Activated naive CD8-positive, alpha-beta T cell treated with anti-CD3 and anti-CD28 coated beads for 36 hours (primary cell): ENCODE data around the gene PTPRE. TPM values are rescaled to one million over a fixed set of nuclear protein-coding genes. Genes with fewer than 3 reads are reported as not detected.

ENCODE experiments used
- DNase-seq: peaks from one replicate; pipeline ENCODE4 v3.0.0; 2021
- H3K27ac Mint-ChIP-seq: one replicate; pipeline ENCODE4 v1.8.0; 2022; ENCODE audit warnings: mild to moderate bottlenecking, moderate library complexity, mixed read lengths
- H3K27me3 Mint-ChIP-seq: one replicate; pipeline ENCODE4 v1.8.0; 2022; ENCODE audit warnings: mild to moderate bottlenecking, mixed read lengths
- H3K36me3 Mint-ChIP-seq: one replicate; pipeline ENCODE4 v1.8.0; 2021; ENCODE audit warnings: mild to moderate bottlenecking, mixed read lengths
- H3K4me1 Mint-ChIP-seq: one replicate; pipeline ENCODE4 v1.8.0; 2021; ENCODE audit warnings: mixed read lengths
- H3K4me3 Mint-ChIP-seq: one replicate; pipeline ENCODE4 v1.8.0; 2022; ENCODE audit warnings: mild to moderate bottlenecking, moderate library complexity, mixed read lengths
- H3K9me3 Mint-ChIP-seq: one replicate; pipeline ENCODE4 v1.8.0; 2022; ENCODE audit warnings: mixed read lengths
- total RNA-seq, 2 experiments: library from RNA; stranded (reverse); gene quantifications; one replicate each; pipeline ENCODE4 v1.2.3, GENCODE V29; 2021

The PTPRE gene
- total RNA-seq, 2 experiments from 2014 or later = 21.9 to 26.7 TPM

GRCh38 chr10:127922675-127923366 lies 15.9 kb downstream of the PTPRE start:
- DNase-seq = no peak
- no peak overlapping the region for H3K27ac Mint-ChIP-seq
- peaks cover 9% of the 10 kb centered on the region for H3K4me1 Mint-ChIP-seq
- no peaks in the 10 kb centered on the region for H3K9me3 Mint-ChIP-seq
- no peak overlapping the region for H3K4me3 Mint-ChIP-seq
- no peaks in the 10 kb centered on the region for H3K36me3 Mint-ChIP-seq
- no peaks in the 10 kb centered on the region for H3K27me3 Mint-ChIP-seq

DNA sequence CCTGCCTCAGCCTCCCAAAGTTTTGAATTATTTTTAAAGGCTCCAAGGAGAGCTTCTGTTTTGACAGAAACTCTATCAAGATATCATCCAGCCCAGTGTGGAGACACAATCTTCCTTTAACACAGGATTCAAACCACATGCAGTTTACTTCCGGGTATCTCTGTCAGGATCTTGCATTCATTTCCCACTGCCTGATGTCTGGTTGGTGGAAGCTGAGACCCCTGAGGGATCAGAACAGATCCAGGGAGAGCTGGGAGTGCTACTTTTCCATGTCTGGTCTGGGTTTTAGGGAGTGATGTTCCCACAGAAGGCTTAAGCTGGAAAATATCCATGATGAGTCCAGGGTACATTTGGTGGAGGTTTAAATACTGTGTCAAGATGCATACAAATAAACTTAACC lies 16.7 kb downstream of the PTPRE start:
- no peak for DNase-seq
- Mint-ChIP-seq H3K4me1 (peaks cover 9% of the 10 kb centered on the region), H3K27ac (no peak overlapping the region), H3K4me3 (no peak overlapping the region), H3K9me3 (no peaks in the 10 kb centered on the region), H3K27me3 (no peaks in the 10 kb centered on the region), H3K36me3 (no peaks in the 10 kb centered on the region)

DNA sequence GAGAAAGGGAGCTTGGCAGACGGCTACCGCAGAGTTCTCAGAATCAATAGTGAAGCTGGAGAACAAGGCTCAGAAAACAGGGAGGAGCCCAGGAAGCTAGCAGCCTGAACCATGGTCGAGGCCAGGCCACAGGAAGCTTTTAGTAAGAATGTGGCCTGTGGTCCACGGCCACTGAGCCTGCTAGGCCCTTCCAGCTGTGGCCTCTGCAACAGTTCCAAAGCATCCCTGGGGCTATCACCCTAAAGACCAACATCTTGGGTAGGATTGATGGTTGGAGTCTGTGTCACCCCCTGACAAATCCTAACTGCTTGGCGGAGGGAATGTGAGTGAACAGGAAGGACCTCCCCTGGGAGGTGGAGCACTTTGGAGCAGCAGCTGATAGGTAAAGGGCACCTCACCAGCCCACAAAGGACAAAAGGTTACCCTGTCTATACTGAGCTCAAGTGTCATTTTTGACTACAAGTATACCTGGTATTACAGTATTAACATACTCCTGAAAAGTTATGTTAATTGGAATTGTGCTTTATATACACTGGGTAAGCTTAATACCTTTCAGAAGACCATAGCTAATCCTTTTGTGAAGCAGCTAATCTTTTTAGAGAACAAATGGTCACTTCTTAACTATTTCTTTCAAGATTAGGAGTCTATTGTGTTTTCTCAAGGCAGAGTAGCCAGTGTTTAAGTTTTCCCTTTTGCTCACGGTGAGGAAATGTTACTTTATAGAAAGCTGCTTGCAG lies 18.7 kb downstream of the PTPRE start:
- no peaks in the 10 kb centered on the region for H3K36me3 Mint-ChIP-seq
- H3K4me1 Mint-ChIP-seq = no peaks in the 10 kb centered on the region
- no peak overlapping the region for H3K4me3 Mint-ChIP-seq
- no peaks in the 10 kb centered on the region for H3K27me3 Mint-ChIP-seq
- no peaks in the 10 kb centered on the region for H3K9me3 Mint-ChIP-seq
- no peak for DNase-seq
- no peak overlapping the region for H3K27ac Mint-ChIP-seq

DNA sequence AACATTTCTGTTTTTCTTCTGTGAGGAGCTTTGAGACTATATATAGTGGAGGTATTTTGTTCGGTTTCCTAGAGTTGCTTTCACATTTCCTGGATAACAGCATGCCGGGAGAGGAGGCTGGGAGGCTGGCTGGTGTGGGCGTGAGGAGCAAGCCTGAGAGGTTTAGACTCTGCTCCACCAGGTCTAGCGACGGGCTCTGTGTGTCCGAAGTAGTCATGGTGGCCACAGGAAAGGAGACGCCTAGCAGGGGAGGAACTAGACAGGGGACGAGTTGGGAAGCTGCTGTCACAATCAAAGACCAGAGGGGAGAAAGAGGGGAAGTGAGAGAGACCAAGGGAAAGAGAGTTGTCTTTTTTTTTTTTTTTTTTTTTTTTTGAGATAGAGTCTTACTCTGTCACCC lies 19.6 kb downstream of the PTPRE start:
- H3K4me1 Mint-ChIP-seq = no peaks in the 10 kb centered on the region
- H3K36me3 Mint-ChIP-seq = no peaks in the 10 kb centered on the region
- H3K4me3 Mint-ChIP-seq = no peak overlapping the region
- no peak for DNase-seq
- H3K27ac Mint-ChIP-seq = no peak overlapping the region
- H3K27me3 Mint-ChIP-seq = no peaks in the 10 kb centered on the region
- H3K9me3 Mint-ChIP-seq = no peaks in the 10 kb centered on the region

GRCh38 chr10:127928021-127928806 lies 21.3 kb downstream of the PTPRE start:
- no peaks in the 10 kb centered on the region for H3K9me3 Mint-ChIP-seq
- no peaks in the 10 kb centered on the region for H3K36me3 Mint-ChIP-seq
- DNase-seq = no peak
- H3K27ac Mint-ChIP-seq = no peak overlapping the region
- no peak overlapping the region for H3K4me3 Mint-ChIP-seq
- no peaks in the 10 kb centered on the region for H3K4me1 Mint-ChIP-seq
- no peaks in the 10 kb centered on the region for H3K27me3 Mint-ChIP-seq

- Mint-ChIP-seq H3K9me3 (no peaks in the 10 kb centered on the region), H3K4me1 (no peaks in the 10 kb centered on the region), H3K4me3 (no peak overlapping the region), H3K36me3 (no peaks in the 10 kb centered on the region), H3K27ac (no peak overlapping the region), H3K27me3 (peaks cover 5% of the 10 kb centered on the region)
- no peak for DNase-seq
Observed at GRCh38 chr10:127932521-127933270, 25.8 kb downstream of the PTPRE start.

DNA sequence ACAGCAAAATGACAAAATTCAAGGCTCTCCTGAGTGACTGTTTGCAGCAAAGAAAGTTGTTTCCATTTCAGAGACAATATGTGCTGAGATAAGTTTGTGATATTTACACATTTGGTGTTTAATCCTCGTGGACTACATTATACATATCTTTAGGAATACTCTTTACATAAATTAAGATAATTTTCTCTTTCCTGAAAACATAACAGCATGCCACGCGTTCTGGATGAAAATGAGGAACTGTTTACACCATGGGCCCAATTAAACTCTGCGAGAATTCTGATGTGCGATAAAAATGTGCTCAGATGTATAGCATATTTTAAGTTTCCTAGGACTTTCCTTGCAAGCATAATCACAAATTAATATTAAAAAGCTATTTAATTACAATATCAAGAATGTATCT lies 26.4 kb downstream of the PTPRE start:
- Mint-ChIP-seq H3K4me3 (no peak overlapping the region), H3K36me3 (no peaks in the 10 kb centered on the region), H3K27ac (no peak overlapping the region), H3K4me1 (no peaks in the 10 kb centered on the region), H3K27me3 (peaks cover 5% of the 10 kb centered on the region), H3K9me3 (no peaks in the 10 kb centered on the region)
- no peak for DNase-seq

DNA sequence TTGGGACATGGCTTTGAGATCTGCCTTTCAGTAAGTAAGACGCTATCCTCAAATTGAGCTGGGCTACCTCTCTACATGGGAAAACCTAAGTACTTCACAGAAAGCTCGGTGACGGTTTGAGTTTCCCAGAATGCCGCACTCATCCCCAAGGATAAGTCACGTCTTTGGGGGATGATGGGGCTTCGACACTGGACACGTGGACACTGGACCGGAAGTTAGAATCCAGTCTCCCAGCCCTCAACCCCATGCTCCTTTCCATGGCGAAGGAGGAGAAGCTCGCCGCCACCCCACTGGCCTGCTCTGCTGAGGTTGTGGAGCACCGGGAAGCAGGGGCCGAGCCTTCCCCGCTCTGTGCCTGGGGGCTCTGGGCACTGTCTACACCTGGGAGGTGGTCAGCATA lies 27.5 kb downstream of the PTPRE start:
- H3K27me3 Mint-ChIP-seq = peaks cover 5% of the 10 kb centered on the region
- H3K36me3 Mint-ChIP-seq = no peaks in the 10 kb centered on the region
- no peak for DNase-seq
- no peaks in the 10 kb centered on the region for H3K9me3 Mint-ChIP-seq
- H3K4me1 Mint-ChIP-seq = no peaks in the 10 kb centered on the region
- no peak overlapping the region for H3K4me3 Mint-ChIP-seq
- no peak overlapping the region for H3K27ac Mint-ChIP-seq

DNA sequence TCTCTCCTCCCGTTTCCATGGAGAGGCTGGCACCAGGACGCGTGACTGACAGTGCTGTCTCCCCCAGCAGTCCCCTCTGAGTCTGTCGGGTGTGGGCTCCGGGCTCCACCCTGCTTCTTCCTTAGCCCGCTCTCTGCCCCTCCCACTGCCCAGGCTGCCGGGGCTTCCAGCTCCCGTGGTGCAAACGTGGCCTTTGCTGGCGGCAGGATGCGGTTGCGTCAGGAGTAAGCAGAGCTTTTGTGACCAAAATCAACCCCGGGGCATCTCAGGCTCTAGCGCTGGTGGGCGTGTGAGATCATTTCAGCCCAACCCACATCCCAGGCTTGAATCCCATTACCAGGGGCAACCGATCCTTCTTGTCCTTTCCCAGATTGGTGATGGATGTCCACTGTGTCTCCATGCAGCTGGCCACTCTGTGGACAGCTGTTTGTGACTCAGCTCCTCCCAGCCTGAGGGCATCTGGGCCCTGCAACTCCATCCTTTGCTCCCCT lies 28.2 kb downstream of the PTPRE start:
- H3K9me3 Mint-ChIP-seq = no peaks in the 10 kb centered on the region
- DNase-seq = no peak
- no peaks in the 10 kb centered on the region for H3K36me3 Mint-ChIP-seq
- H3K27me3 Mint-ChIP-seq = peaks cover 12% of the 10 kb centered on the region
- no peak overlapping the region for H3K27ac Mint-ChIP-seq
- H3K4me1 Mint-ChIP-seq = no peaks in the 10 kb centered on the region
- H3K4me3 Mint-ChIP-seq = no peak overlapping the region

DNA sequence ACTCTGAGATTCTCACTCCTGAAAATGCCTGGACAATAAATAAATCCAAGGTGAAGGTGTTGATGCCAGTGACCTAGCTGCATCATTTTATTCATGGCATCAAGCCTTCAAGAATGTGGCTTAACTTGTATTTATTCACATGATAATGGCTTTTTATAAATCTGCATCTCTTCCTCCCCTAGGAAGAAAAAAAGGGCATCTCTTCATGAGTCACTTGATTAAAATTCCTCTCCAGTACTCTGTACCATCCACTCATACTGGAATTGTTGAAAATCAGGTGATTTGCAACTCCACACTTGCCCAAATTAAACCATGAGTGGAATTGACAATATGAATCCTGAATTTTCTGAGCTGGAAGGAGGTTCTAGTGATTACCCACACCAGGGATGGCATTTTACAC lies 30.2 kb downstream of the PTPRE start:
- H3K27me3 Mint-ChIP-seq = peaks cover 12% of the 10 kb centered on the region
- no peak overlapping the region for H3K27ac Mint-ChIP-seq
- DNase-seq = no peak
- no peaks in the 10 kb centered on the region for H3K4me1 Mint-ChIP-seq
- H3K4me3 Mint-ChIP-seq = no peak overlapping the region
- H3K36me3 Mint-ChIP-seq = no peaks in the 10 kb centered on the region
- no peaks in the 10 kb centered on the region for H3K9me3 Mint-ChIP-seq

- peaks cover 12% of the 10 kb centered on the region for H3K27me3 Mint-ChIP-seq
- H3K9me3 Mint-ChIP-seq = no peaks in the 10 kb centered on the region
- peaks cover 3% of the 10 kb centered on the region for H3K4me1 Mint-ChIP-seq
- no peak overlapping the region for H3K4me3 Mint-ChIP-seq
- no peaks in the 10 kb centered on the region for H3K36me3 Mint-ChIP-seq
- H3K27ac Mint-ChIP-seq = no peak overlapping the region
- DNase-seq = no peak
Observed at GRCh38 chr10:127937915-127938463, 31.1 kb downstream of the PTPRE start.

DNA sequence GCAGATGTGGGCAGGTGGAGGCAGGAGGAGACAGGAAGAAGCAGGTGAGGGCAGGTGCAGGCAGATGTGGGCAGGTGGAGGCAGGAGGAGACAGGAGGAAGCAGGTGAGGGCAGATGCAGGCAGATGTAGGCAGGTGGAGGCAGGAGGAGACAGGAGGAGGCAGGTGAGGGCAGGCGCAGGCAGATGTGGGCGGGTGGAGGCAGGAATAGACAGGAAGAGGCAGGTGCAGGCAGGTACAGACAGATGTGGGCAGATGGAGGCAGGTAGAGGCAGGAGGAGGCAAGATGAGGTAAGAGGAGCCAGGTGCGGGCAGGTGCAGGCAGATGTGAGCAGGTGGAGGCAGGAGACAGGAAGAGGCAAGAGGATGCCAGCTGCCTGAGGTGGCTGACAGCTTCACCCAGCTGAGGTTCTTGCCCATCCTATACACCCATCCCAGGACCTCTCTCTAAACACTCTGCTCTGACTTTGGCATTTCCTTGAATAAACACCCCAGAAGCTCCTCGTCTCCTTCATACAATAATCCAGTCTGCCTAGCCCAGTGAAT lies 33.0 kb downstream of the PTPRE start:
- no peak for DNase-seq
- Mint-ChIP-seq H3K4me1 (peaks cover 3% of the 10 kb centered on the region), H3K9me3 (no peaks in the 10 kb centered on the region), H3K4me3 (no peak overlapping the region), H3K27ac (no peak overlapping the region), H3K36me3 (no peaks in the 10 kb centered on the region), H3K27me3 (peaks cover 12% of the 10 kb centered on the region)

- Mint-ChIP-seq H3K4me3 (no peak overlapping the region), H3K27ac (no peak overlapping the region), H3K9me3 (no peaks in the 10 kb centered on the region), H3K4me1 (peaks cover 14% of the 10 kb centered on the region), H3K27me3 (peaks cover 12% of the 10 kb centered on the region), H3K36me3 (no peaks in the 10 kb centered on the region)
- DNase-seq = no peak
Observed at GRCh38 chr10:127940866-127941640, 34.1 kb downstream of the PTPRE start.

DNA sequence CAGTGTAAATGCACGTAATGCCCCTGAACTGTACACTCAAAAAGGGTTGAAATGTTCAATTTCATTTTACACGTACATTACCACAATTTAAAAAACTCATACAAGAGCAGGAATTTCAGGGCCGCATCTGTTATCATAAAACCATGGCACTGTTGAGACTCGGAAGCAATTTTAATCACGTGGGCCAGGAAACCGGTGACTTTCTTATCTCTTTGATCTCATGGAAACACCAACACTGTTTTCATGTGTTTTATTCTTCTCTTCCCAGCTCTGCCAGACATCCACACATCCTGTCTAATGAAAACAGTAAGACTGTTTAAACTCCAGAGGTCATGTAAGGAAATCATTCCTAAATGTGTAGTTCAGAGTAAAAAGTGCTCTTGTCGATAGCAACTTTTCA lies 35.9 kb downstream of the PTPRE start:
- peaks cover 14% of the 10 kb centered on the region for H3K4me1 Mint-ChIP-seq
- no peak overlapping the region for H3K4me3 Mint-ChIP-seq
- no peaks in the 10 kb centered on the region for H3K36me3 Mint-ChIP-seq
- DNase-seq = no peak
- peaks cover 7% of the 10 kb centered on the region for H3K27me3 Mint-ChIP-seq
- no peaks in the 10 kb centered on the region for H3K9me3 Mint-ChIP-seq
- no peak overlapping the region for H3K27ac Mint-ChIP-seq
